Stimulated activated naive CD4-positive, alpha-beta T cell (primary cell): ENCODE data around the gene TMEM200C.

ENCODE experiments used
- DNase-seq, 6 experiments: peaks; one replicate each; lab custom pipeline; 2025; lab: John Stamatoyannopoulos, UW

TMEM200C gene

DNA sequence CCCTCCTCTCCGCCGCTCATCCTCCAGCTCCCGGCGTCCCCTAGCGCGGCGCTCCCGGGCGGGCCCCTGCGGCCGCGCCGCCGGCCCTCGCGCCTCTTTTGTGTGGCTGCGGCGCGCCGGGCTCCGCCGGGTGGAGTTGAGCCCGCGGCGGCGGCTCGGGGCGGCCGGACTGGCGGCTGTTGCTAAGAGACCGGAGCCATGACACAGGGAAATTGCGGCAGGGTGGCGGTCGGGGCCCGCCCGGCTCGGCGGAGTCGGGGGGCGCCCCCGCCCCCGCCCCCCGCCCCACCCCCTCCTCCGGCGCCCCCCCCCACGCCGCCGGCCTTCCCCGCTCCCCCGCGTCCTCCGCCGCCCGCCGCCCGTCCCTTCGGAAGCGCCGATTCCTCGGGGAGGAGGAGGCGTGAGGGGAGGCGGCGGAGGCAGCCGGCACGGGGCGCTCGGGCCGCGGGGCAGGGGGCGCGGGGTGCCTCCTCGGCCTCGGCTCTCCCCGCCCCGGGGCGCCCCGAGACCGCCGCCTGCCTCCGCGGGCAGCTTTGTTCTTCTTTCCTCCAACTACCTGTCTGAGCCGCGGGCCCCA is at the start of gene TMEM200C:
Gene TMEM200C, minus strand, starts transcription at position 224 of the 577 bp plus-strand sequence. CDS start 3,459 bp downstream, outside the sequence.
- peak in 1 of 6 experiments; percentile 1 for DNase-seq

GRCh38 chr18:5944448-5944847 is 49.1 kb upstream of the TMEM200C start:
- no peak for DNase-seq

- DNase-seq = no peak
These were observed 48.2 kb upstream of the TMEM200C start for GRCh38 chr18:5943514-5943913.

GRCh38 chr18:5942591-5942990 is 47.3 kb upstream of the TMEM200C start:
- no peak for DNase-seq

- no peak for DNase-seq
These were observed 46.6 kb upstream of the TMEM200C start for GRCh38 chr18:5941890-5942289.

DNA sequence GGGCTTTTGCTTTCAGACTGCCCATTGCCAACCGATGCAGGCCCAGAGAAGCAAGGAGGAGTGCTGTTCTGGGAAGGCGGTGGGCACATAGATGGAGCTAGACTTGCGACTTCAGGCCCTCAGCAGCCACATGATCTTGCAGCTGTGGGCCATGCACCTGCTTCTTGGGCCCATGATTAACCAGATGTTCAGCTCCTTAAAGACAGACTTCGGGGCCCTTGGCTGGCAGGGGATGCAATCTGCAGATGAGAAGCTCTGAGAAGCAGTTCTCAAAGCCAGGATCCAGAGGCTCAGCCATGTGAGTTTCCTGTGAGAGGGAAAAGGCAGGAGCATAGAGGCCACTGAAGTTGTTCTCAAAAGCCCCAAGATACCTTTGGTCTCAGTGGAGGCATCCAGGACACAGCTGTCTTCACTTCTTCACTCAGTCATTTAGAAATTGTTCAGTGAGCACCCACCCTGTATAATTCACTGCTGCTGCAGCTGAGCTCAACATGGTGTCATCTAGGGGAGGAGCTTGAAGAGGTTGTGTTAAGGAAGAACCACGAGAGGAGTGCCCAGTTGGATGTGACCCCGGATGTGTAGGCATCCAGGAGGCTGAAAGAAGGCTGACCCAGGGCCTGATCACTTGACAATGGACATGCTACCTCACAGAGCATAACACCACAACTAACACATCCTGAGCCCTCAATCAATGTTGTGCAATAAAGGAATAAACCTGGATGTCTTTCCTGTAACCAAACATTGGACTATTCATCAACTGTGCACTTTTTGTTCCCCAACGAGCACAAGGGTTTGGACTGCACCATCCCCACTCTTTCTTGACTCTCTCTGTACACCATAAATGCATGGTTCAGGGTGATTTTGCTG is 44.7 kb upstream of the TMEM200C start:
- no peak for DNase-seq

GRCh38 chr18:5937795-5938194 is 42.5 kb upstream of the TMEM200C start:
- no peak for DNase-seq

DNA sequence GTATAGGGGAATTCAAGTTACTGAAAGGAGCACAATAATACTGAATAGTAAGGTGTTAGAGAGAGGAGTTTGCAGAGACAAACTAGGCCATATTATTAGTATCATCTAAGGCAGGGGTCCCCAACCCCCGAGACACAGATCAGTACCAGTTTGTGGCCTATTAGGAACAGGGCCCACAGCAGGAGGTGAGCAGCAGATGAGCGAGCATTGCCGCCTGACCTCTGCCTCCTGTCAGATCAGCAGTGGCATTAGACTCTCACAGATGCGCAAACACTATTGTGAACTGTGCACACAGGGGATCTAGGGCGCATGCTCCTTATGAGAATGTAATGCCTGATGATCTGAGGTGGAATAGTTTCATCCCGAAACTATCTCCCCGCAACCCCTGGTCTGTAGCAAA is 41.8 kb upstream of the TMEM200C start:
- DNase-seq = no peak

DNA sequence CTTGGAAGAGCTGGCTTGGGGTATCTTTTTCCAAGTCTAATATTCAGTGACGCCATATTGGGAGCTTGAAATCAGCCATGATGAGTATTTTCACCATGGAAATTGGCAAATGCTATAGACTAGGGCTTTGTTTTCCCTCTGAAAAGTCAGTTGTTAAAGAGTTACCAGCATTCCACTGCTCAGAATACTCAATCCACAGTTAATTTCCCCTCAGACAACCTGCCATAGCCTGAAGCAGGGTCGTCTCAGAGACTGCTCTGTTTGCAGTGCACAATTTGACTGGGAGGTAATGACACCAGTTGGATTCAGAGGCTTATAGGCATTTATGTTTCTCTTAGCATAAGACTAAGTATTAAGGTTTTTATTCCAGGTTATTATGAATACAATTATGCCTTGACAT is 35.5 kb upstream of the TMEM200C start:
- no peak for DNase-seq

- no peak for DNase-seq
These were observed 23.0 kb upstream of the TMEM200C start for GRCh38 chr18:5918205-5918858.

GRCh38 chr18:5914951-5915350 is 19.6 kb upstream of the TMEM200C start:
- DNase-seq = no peak

DNA sequence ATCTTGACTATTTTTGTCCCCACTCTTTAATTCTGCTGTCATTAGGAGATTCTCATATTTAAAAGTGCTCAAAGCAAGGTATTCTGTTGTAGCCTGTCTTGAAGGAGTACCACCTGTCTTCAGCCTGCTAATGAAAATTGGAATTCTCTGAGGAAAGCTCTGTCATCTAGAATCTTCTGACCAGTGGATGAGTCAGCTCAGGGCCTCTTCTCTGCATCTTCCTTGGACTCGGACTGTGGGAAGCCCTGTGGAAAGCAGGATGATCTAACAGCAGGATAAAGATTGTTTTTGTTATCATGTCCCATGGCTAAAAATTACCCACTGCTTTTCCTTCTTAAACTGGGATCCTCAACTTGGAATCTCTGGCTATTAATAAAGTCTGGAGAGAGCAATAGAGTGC is 18.7 kb upstream of the TMEM200C start:
- DNase-seq = no peak

- DNase-seq = no peak
These were observed 17.2 kb upstream of the TMEM200C start for GRCh38 chr18:5912566-5912965.

DNA sequence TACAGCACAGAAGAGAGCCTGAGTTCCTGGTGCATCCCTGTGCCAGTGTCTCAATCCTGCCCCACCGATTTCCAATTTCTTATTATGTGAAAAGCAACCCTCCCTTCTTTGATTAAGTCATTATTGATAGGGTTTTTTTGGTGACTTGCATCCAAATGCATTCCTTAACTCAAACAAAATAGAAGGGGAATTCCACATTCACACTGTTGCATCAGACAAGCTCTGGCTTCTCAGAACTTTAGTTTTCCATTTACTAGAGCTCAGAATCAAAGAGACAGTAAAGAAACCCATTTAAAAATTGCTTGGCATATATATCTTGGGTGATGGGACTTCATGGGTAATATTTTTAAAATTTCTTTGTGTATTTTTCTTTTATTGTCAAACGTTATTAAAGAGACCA is 13.8 kb upstream of the TMEM200C start:
- no peak for DNase-seq

GRCh38 chr18:5903386-5903785 is 8.1 kb upstream of the TMEM200C start:
- no peak for DNase-seq

GRCh38 chr18:5900262-5900661 is 4.9 kb upstream of the TMEM200C start:
- DNase-seq = no peak

GRCh38 chr18:5899835-5900234 is 4.5 kb upstream of the TMEM200C start:
- no peak for DNase-seq

GRCh38 chr18:5895876-5896740 is 786 bp upstream of the TMEM200C start:
- peak in 1 of 6 experiments; percentile 5 for DNase-seq

GRCh38 chr18:5894611-5895298 is 567 bp downstream of the TMEM200C start:
- DNase-seq = no peak

DNA sequence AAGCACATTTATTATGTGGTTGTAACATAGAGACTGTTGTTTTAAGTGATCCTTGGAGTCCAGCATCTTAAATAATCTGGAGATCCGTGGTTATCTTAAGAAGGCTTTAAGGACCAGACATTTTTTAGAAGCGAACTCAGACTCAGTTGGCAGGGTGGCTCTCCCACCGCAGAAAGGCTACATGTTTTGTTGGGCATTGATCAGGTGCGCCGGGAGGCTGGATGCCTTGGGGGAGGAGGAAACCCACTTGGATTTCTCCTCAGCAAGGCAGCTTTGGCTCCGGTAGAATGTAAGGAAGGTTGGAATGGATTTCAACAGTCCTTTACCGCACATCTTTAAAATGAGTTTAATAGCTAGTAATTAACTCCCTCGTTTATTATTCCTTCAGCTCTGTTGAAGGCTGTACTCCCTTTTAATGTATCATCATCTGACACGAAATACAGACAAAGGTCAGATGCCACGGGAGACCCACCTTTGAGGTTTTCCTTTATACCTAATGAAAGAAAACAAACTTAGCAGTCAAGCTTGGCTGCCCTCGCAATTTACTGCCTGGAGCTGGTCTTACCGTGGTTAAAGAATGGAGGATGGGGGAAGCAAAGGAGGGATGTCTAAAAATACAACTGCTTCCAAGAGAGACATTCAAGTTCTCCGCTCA is 1.2 kb downstream of the TMEM200C start:
- DNase-seq = no peak
